OCI-LY3 (cell line): ENCODE measurements around the gene EIF4G2.

ENCODE experiments used
- EZH2phosphoT487 ChIP-seq: fragments of 200-600 bp; shearing (Covaris generic); IDR thresholded peaks from 2 replicates; pipeline ENCODE4 v1.6.1; 2018; ENCODE audit warnings: antibody characterized with exemption, mixed run types, low read depth
- TF ChIP-seq, protein P1 (sequence below): fragments of 200-600, 300-600 bp; sonication (generic); IDR thresholded peaks from 2 replicates; pipeline ENCODE4 v1.5.1; 2014; ENCODE audit warnings: antibody characterized with exemption, low read length, low read depth

- TF ChIP-seq EZH2phosphoT487 = no peak
- TF ChIP-seq, protein P1, sequence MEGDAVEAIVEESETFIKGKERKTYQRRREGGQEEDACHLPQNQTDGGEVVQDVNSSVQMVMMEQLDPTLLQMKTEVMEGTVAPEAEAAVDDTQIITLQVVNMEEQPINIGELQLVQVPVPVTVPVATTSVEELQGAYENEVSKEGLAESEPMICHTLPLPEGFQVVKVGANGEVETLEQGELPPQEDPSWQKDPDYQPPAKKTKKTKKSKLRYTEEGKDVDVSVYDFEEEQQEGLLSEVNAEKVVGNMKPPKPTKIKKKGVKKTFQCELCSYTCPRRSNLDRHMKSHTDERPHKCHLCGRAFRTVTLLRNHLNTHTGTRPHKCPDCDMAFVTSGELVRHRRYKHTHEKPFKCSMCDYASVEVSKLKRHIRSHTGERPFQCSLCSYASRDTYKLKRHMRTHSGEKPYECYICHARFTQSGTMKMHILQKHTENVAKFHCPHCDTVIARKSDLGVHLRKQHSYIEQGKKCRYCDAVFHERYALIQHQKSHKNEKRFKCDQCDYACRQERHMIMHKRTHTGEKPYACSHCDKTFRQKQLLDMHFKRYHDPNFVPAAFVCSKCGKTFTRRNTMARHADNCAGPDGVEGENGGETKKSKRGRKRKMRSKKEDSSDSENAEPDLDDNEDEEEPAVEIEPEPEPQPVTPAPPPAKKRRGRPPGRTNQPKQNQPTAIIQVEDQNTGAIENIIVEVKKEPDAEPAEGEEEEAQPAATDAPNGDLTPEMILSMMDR = no peak
Measured at GRCh38 chr11:10845589-10845988, 36.9 kb upstream of the EIF4G2 start.
